GM19328 (cell line): ENCODE measurements around the gene ZNF365.
"Not testable (repeated sequence)": the region's sequence is repeated elsewhere in the genome, so short reads cannot be mapped to it uniquely, and the experiment has no call there.

Experiments used
- ATAC-seq: cut with Tn5 transposase; IDR thresholded peaks from one replicate; pipeline ENCODE4 v1.9.1; 2021; ENCODE audit warnings: mild to moderate bottlenecking, moderate library complexity; ENCODE audit not compliant: unreplicated experiment

The ZNF365 gene, protein sequence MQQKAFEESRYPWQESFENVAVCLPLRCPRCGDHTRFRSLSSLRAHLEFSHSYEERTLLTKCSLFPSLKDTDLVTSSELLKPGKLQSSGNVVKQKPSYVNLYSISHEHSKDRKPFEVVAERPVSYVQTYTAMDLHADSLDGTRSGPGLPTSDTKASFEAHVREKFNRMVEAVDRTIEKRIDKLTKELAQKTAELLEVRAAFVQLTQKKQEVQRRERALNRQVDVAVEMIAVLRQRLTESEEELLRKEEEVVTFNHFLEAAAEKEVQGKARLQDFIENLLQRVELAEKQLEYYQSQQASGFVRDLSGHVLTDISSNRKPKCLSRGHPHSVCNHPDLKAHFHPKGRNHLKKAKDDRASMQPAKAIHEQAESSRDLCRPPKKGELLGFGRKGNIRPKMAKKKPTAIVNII

DNA sequence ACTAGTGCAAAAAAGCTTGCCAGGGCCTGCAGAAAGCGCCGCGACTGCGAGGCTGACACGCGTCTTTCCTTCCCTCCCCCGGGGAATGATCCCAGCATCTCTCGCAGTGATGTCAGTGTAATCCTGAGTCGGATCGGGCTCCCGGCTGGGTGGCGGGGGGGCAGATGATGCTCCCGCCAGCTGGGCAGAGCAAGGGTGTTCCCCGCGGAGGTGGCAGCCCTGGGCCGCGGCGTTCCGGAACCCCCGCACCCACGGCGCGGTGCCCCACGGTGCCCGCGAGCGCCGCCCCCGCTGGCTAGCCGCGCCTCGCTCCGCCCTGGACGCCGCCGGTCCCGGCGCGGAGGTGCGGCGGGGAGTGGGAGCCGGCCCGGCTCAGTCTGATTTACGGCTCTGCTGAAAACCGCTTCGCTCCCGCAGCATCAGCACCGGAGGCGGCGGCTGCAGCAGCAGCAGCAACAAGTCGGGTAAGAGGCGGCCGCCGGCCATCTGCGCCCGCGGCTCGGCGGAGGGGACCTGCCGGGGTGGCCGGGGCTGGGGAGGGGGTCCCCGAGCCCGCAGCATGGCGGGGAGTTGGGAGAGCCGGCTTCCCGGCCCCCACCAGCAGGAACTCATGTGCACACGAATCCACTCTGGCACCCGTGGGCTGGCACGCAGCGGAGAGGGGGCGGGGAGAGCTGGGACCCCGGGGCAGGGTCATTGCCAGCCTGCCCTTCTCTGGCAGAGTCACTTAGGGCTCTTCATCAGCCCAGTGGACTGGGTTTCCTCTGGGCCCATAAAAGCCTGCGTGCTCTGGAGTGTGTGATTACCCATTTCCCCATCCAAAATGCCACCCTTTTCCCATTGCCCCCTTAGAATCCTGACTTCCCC is at the start of gene ZNF365:
Gene ZNF365, plus strand, starts transcription at position 375 of the 867 bp plus-strand sequence. CDS start 1,825 bp downstream, outside the sequence.
- no peak for ATAC-seq

DNA sequence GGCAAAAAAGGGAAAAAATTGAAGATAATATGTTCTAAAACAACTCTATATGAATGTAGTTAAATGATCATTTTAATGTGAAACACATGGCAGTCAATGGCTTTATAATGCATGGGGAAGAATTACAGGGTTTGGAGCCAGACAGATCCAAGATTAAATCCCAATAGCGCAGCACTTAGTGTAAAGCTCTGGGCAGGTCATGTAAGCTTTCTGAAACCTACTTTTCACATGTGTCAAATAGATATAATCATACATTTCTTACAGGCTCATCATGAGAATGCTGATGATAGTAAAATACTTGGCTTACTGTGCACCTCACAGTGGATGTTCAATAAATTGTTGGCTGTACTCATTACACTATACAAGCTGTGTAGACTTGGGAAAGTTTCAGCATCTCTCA is 48.0 kb upstream of the ZNF365 start:
- no peak for ATAC-seq

DNA sequence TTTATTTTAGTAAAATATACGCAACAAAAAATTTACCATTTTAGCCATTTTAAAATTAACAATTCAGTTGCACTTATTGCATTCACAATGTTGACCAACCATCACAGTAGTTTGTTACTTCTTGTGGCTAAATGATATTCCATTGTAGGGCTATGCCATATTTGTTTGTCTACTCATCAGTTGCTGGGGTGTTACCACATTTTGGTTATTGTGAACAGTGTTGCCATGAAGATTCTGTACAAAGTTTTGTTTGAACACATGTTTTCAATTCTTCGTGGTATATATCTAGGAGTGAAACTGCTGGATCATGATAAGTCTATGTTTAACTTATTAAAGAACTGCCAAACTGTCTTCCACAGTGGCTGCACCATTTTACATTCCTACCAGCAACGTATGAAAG is 46.3 kb upstream of the ZNF365 start:
- no peak for ATAC-seq

DNA sequence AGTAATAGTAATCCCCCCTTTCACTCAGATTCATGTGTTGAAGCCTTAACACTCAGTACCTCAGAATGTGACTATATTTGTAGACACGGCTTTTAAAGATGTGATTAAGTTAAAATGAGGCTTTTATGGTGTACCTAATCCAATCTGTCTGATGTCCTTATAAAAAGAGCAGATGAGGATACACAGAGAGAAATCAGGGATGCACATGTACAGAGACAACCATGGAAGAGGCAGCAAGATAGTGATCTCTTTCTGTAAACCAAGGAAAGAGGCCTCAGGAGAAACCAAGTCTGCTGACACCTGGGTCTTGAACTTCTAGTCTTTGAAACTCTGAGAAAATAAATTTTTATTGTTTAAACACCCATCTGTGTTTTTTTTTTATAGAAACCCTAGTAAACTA is 44.0 kb upstream of the ZNF365 start:
- ATAC-seq = no peak

DNA sequence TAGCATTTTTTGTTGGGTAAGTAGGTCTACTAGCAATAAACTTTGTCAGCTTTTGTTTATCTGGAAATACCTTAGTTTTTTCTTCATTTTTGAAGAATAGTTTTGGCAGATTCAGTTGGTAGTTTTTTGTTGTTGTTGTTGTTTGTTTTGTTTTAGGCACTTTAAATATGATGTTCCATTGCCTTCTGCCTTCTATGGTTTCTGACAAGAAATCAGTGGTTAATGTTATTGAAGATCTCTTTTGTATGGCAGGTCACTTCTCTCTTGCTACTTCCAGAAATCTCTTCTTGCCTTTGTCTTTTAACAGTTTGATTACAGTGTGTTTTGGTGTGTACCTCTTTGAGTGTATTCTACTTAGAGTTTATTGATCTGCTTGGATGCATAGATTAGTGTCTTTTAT is 41.8 kb upstream of the ZNF365 start:
- ATAC-seq = no peak

DNA sequence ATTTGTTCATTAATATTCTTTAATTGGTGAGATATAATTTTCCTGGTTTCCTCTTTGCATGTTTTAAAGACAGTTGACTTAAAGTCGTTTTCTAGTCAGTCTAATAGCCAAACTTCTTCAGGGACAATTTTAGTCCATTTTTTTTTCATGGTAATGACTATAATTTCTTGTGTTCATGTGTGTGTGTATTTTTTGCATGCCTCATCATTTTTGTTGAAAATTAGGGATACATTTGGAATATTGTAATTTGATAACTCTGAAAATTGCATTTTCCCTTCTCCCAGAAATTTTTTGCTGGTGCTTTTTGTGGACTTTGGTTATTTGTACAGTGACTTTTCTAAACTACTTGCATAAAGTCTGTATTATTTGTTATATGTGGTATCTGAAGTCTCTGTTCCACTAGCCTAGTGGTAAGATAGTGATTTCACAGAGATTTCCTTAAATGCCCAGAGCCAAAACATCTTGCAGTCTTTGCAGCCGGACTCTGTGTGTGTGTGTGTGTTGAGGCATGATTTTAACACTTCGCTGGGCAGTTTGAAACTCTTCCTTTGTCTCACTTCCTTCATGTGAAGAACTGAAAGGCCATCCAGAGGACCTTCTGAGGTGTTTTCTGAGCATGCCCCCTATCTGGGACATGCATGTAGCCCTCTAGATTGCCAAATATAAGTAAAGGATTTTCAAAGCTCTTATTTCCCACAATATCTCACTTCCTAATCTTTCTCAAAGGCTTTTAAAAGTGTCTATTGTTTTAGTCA is 40.9 kb upstream of the ZNF365 start:
- no peak for ATAC-seq

DNA sequence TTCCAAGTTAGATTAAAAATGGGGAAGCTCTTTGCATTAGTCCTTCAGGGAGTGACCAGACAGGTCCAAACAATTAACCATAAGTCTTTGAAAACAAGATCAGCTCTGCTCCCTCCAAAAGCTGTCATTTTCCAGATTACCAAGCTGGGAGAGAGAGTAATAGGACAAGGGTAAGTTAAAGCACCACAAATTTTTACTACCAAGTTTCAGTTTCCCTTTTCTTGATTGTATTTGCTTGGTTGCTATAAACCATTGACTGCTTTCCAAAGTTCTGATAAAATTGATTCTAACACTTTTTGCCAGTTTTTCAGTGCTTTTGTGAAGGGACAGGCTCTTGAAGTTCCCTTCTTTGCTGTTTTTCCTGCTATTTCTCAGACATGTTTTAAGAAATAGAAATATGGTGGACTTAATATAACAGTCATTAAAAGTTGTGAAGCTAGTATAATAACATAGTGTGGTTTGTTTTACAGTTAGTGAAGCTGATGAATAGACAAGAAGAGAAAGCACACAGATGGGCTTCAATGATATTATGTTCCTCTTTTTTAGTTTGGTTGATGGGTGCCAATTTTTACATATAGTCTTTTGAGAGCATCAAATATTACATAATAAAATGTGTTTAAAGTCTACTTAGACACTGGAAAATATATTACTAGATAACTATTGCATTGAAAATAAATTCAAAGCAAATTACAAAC is 40.0 kb upstream of the ZNF365 start:
- ATAC-seq = no peak

DNA sequence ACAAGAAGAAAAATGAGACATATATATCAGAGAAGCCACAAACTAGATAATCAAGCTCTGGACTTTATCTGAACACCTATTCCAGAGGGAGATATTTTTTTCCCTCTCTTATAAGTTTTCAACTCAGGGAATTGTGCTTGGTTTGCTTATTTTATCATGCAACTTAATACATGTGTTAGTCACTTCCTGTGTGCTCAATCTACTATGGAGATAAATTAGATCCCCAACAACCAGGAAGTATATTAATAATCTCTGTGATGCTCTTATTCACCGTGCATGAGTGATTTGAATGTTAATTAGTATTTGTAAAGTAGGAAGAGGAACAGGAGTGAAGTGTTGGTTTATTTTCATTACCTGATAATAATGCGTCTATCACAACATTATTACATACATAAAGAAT is 38.8 kb upstream of the ZNF365 start:
- ATAC-seq = no peak

DNA sequence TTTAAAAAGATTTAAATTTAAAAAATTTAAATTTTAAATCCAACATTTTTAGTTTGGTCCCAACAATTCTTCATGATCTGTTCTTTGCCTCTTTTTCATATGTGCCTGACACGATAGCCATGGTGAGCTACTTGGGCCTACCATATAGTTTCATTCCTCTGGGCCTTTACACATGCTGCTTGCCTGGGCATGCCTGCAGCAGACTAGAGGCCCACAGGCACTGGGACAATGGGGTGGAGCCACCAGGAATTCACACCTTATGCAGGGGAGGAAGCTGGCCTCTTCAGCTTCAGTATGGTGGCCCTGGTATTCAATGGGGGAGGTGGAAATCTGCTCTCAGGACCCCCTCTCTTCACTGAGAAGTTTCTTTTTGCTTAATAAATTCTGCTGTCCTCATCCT is 37.8 kb upstream of the ZNF365 start:
- ATAC-seq = no peak

DNA sequence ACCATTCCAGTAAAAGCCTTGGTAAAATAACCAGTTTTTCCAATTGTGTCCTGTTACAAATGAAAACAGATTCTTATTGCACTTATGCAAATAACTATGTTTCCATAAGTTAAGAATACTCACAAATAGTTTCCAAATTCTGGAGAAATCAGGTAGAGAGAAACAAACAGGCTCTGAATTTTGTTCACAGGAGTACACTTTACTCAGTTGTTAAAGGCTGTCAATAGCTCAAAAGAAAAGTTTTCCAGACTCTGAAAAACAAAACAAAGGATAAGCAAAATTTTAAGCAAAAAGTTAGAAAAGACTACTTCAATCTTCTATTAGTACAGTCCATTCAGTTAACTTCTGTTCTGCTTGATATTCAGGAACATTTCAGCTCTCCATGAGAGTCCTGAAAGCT is 32.8 kb upstream of the ZNF365 start:
- ATAC-seq = no peak

DNA sequence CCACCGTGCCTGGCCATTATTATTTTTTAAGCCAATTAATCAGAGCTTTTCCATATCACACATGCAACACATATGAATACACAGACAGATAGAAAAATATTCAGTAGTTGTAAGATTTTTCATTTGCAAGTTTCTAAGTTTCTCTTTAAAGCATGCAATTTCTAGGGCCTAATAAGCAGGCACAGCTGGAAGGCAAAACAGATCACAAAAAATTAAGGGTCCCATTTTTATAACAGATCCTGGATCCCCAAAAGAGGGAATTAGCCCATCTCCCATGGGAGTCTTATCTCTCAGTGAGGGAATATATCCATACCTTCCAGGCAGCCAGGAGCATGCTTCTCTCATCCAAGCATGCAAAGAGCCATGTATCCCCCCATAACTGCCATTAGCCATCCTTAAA is 31.2 kb upstream of the ZNF365 start:
- no peak for ATAC-seq

DNA sequence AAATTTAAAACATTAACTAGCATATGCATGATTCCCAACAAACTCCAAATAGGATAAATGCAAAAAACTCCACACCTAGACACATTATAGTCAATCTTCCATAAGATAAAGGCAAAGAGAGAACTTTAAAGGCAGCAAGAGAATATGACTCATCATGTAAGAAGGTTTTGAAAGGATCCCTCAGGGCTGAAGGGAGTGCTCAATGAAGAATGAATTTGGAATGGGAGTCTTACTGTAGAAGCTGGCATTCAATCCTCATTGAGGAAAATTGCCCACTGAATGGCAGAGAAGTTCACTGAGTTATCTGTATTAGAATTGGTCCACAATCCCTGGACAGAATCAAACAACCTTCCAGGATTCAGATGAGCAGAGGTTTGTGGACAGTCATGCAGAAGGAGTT is 26.1 kb upstream of the ZNF365 start:
- ATAC-seq = no peak

DNA sequence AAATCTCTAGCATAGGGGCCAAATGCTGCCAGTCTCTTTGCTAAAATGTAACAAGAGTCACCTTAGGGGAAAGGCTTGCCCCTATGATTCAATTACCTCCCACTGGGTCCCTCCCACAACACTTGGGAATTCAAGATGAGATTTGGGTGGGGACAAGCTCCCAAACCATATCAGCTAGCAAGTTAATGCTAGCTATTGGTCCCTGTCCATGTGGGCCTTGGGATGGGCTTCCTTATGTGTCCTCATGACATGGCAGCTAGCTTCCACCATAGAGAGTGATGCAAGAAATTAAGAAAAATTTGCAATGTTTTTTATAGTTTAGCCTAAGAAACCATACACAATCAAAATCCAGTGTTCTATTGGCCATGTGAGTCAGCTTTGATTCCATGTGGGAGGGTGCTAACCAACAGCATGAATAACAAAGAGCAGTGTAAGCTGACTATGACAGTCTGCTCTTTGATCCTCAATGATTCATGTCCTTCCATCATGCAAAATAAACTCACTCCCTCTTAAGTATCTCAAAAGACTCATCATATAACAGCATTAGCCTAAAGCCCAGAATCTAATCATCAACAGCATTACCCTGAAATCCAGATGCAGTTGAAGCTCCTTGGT is 21.7 kb upstream of the ZNF365 start:
- ATAC-seq = no peak

DNA sequence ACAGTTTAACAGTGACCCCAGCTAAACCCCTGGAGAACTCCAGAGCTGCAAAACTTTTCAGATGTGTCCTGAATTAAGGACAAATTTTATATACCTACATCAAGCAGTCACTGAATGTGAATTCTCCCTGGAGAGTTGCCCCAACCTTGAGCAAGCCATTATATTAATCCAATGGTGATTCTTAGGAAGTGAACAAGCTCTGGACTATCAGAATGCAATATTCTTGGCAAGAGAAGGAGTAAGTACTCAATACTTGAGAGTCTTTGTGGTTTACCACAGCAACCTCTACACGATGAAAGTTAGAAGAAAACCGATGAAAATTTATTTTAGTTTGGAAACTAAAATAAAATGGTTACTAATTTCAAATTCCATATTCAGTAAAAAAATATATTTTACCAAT is 19.3 kb upstream of the ZNF365 start:
- ATAC-seq = no peak

DNA sequence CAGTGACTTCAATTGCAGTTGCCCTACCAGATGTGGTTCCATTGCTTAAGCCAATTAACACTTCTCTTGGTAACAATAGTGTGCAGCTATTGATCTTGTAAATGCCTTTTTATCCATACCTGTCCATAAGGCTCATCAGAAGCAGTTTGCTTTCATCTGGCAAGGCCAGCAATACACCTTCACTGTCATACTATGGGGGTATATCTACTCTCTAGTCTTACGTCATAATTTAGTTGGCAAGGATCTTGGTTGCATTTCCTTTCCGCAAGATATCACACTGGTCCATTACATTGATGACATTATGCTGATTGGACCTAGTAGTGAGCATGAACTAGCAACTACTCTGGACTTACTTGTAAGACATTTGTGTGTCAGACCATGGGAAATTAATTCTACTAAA is 17.7 kb upstream of the ZNF365 start:
- no peak for ATAC-seq

DNA sequence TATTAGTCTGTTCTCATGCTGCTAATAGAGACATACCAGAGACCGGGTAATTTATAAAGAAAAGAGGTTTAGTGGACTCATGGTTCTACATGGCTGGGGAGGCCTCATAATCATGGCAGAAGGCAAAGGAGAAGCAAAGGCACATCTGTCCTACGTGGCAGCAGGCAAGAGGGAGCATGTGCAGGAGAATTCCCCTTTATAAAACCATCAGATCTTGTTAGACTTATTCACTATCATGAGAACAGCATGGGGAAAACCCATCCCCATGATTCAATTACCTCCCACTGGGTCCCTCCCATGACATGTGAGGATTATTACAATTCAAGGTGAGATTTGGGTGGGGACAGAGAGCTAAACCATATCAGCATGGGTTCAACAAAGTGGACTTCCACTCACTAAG is 16.0 kb upstream of the ZNF365 start:
- not testable (repeated sequence) for ATAC-seq

DNA sequence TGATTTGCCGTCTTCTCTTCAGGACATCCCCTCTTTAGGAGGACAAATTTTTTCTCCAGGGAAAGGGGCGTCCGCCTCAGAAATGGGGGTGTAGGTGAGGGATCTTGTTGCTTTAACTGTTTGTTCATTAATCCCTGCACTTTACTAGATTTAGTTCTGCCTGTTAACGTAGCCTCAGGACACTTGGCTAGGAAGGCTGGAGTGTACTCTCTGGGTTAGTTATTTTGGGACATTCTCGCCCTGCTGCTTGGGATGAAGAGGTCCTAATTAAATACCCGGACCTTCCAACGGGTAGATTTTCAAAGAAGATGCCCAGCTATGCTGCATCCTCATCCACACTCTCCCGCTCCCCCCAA is 552 bp upstream of the ZNF365 start:
- no peak for ATAC-seq

DNA sequence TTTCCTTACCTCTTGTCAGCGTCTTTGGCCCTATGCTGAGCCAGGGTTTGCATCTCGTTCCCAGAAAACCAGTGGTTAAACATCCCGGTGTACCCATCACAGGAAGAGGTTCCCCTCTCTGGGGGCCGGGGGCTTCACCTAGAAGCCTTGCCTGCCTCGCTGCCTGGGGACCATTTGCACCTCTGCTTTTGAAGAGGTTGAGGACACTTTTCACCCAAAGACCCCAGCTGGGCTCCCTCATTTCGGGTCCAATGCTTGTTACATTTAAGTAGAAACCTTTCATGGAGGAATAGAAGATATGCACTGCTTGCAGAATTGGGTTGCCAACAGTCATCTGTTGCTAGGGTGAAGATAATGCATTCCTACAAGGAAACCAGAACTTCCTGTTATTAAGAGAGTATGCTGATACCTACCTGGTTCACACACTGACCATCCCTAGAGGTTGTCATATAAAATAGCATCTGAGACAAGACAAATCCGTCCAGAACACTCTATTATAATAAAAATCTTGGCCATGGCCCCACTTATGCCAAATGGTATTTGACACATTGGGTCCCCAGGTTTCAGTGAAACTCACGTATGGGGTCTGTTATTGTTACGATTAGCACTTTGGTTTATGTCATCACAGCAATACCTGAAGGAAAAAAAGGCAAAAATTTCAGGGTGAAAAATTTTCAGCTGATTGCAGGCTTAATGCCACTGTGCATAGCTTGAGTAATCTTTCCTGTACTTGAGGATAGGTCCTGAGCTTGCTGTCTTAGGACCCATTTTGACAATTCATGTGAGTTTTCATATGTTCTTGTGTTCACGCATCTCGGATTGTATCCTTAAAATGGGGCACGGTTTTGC is 917 bp downstream of the ZNF365 start:
- ATAC-seq = no peak
